GM12801 (cell line): ENCODE data around the gene COL18A1.

ENCODE experiments used
- CTCF ChIP-seq: IDR thresholded peaks from one replicate; pipeline ENCODE4 v1.5.1; 2011; ENCODE audit warnings: control low read depth; ENCODE audit not compliant: insufficient read length; ENCODE audit errors: extremely low read depth

COL18A1 gene

DNA sequence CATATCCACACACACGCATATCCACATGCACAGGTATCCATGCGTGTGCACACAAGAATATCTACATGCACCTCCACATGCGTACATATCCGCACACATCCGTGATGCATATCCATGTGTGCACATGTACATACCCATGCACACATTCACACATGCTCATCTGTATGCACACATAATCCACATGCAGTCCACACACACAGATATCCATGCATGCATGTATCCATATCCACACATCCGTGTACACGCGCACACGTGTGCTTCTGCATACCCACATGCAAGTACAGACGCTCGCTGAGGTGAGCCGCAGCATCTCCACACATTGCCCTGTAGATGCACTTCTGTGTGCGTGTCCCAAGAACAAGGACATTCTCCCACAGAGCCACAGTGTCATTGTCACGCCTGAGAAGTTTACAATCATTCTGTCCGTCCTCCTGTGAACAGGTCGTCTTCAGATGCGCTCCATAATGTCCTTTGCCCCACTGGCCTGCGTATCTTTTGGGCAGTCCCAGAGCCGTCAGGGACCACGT is 43.4 kb downstream of the COL18A1 start:
- TF ChIP-seq CTCF, result no peak

DNA sequence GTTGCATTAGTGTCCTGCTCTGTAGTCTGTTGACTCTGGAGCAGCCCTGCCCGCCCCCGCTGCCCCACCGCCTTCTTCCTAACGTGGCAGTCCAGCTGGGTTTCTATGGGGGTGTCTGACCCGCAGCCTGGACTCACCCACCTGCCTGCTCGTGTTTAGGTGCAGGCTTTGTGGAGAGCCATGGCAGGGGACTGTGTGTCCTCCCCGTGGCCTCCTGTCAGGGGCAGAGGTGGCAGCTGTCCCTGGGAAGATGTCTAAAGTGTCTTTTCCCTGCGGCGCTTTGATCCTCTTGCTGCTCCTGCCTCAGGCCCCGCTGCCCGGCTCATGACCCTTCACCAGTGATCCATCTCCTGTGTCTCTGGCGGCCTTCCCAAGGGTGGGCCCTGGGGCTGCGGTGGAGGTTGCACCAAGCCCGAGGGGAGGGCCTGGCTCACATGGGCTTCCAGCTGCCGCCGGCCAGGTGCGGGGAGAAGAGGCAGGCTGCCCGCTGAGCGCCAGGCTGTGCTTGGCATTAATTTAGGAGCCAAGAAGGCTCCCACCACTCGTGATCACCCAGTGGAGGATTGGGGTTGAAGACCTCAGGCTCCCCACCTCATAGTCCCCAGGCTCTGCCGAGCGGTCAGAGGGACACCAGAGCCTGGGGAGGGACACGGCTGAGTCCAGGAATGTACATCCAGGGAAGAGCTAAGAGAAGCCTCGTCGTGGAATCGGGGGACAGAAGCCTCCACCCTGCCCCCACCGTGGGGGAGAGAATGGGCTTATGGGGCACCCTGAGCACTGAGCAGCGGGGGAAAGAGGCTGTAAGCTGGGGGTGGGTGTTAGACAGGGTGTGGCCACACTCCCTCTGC is 44.1 kb downstream of the COL18A1 start:
- no peak for TF ChIP-seq CTCF

GRCh38 chr21:45449658-45450422 is 44.9 kb downstream of the COL18A1 start:
- TF ChIP-seq CTCF, result no peak

DNA sequence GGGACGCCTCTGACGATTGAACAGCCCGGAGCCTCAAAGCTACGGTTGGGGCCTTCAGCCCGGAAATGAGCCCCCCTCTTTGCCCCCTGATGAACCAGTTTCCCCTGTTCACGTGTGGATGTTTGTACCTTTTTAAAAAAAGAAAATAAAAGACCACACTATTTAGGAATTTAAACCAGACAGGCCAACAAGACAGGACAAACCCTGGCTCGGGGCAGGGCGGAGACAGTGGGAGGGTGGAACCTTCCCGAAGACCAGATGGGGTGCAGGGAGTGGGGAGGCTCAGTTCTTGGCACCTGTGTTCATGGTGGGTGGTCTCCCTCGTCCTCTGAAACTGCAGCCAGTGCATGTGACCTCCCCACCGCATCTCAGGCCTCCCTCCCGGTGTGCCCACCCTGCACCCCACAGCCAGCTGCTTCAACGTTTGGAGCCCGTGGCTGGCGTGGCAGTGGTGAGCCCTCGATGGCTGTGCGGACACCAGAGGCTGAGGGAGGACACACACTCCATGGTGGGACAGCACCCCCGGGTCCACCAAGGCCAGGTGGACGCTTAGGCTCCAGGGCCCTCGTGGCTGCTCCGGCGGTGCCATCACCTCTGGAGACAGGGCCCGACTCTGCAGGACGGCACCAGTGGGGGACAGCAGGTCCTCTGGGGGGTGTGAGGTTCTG is 45.6 kb downstream of the COL18A1 start:
- TF ChIP-seq CTCF, result no peak

DNA sequence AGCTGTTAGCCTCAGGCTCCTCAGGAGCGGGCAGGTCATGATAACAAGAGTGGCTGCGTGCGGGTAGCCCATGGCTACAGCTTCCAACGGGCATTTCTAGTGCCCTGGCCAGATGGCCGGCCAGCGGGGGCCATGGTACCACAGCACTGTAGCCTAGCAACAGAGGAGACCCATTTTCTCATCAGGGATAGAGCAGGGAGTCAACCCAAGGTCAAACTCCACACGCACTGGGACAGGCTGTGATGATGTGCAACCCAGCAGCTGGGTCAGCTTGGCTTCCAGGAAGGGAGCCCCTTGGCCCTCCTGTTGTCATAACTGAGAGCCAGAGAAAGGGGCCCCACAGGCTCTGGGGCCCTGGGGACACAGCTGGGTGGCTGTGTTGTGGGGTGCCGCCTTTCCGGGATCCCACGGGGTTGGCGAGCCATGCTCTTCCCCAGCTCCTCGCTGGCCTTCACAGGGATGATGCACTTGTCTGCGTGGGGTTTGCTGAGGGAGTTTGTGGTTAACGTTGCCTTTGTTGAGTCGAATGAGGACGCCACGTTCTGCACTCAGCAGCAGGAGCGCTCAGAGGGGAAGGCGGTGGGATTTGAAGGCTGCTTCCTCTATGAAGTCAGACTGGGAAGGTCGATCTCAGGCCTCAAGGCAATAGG is 46.3 kb downstream of the COL18A1 start:
- TF ChIP-seq CTCF, result no peak

GRCh38 chr21:45451771-45452182 is 46.8 kb downstream of the COL18A1 start:
- no peak for TF ChIP-seq CTCF
